ENCODE data around the gene DNAJC25. TPM values are rescaled to one million over a fixed set of nuclear protein-coding genes. Genes with fewer than 3 reads are reported as not detected.
A peak's percentile ranks its signal among the peaks of the same experiment; 100 is the strongest.

The DNAJC25 gene
- total RNA-seq, 1 experiment from 2014 or later = 7.9 TPM

DNA sequence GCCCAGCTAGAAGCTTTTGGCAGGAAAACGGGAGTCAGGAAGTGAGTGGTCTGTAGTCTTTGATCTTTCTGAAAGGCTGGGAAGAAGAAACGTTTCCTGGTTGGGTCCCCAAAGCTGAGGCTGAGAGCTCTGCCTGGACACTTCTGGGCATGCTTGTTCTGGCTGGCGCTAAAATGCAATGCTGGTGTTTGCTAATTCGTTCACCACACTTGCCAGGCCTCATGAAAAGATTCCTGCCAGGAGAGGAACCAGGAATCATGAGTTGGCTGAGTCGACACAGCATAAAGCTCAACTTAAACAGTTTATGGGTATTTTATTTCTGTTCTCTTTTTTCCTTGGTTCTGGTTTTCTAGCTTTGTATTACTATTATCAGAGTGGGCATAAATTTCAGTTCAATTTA is 21.0 kb upstream of the DNAJC25 start:
- no peaks in the 10 kb centered on the region for H3K27me3 ChIP-seq (ENCODE audit: insufficient read depth, low read depth)
- DNase-seq = no peak
- POLR2A ChIA-PET (ENCODE audit: unreplicated experiment) = interaction anchor here (0.5 to 0.7 kb wide), 3 partner anchors 11 to 26 kb away, joined by 5 to 21 read pairs (median 7); partner anchors contain the start of gene DNAJC25
- peaks cover 25% of the 10 kb centered on the region for H3K4me1 ChIP-seq (replicated peaks; ENCODE audit: insufficient read depth)
- TF ChIP-seq, protein P1, sequence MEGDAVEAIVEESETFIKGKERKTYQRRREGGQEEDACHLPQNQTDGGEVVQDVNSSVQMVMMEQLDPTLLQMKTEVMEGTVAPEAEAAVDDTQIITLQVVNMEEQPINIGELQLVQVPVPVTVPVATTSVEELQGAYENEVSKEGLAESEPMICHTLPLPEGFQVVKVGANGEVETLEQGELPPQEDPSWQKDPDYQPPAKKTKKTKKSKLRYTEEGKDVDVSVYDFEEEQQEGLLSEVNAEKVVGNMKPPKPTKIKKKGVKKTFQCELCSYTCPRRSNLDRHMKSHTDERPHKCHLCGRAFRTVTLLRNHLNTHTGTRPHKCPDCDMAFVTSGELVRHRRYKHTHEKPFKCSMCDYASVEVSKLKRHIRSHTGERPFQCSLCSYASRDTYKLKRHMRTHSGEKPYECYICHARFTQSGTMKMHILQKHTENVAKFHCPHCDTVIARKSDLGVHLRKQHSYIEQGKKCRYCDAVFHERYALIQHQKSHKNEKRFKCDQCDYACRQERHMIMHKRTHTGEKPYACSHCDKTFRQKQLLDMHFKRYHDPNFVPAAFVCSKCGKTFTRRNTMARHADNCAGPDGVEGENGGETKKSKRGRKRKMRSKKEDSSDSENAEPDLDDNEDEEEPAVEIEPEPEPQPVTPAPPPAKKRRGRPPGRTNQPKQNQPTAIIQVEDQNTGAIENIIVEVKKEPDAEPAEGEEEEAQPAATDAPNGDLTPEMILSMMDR (conservative IDR thresholded peaks at IDR 0.05) = no peak
- TF ChIP-seq EZH2 (IDR thresholded peaks at IDR 0.05; ENCODE audit: low read depth) = no peak
- peak overlapping the region; percentile 74 for H3K27ac ChIP-seq
- intact Hi-C loops (cut with micrococcal nuclease; ENCODE audit: unreplicated experiment) = no loop called here
- H4K20me1 ChIP-seq (ENCODE audit: insufficient read depth) = no peaks in the 10 kb centered on the region
- peaks cover 9% of the 10 kb centered on the region; the same call in 1 of the 2 replicates for H3F3A ChIP-seq (ENCODE audit: insufficient read depth, low read depth)
- BruUV-seq (replicated peaks) = no TSS peak
- H3K9me2 ChIP-seq (ENCODE audit: insufficient read depth) = no peaks in the 10 kb centered on the region
- no peaks in the 10 kb centered on the region for H3K36me3 ChIP-seq (ENCODE audit: low read depth)
- 0 out of 2 replicates have a peak, but pooled peaks cover 5% of the 10 kb centered on the region for H3K9me3 ChIP-seq (ENCODE audit: insufficient read depth, low read depth)
- CTCF ChIA-PET = interaction anchor here (0.6 to 0.7 kb wide), 3 partner anchors 9 to 948 kb away, joined by 3 to 7 read pairs (median 3); no protein-coding TSS in a partner anchor
- H3K79me2 ChIP-seq (ENCODE audit: low read depth) = no peaks in the 10 kb centered on the region
- 0 out of 2 replicates have a peak overlapping the region, but pooled peaks have one; percentile 45 for H2AFZ ChIP-seq
- H3K4me3 ChIP-seq = no peak overlapping the region
- H3K4me2 ChIP-seq = peak overlapping the region; percentile 45

DNA sequence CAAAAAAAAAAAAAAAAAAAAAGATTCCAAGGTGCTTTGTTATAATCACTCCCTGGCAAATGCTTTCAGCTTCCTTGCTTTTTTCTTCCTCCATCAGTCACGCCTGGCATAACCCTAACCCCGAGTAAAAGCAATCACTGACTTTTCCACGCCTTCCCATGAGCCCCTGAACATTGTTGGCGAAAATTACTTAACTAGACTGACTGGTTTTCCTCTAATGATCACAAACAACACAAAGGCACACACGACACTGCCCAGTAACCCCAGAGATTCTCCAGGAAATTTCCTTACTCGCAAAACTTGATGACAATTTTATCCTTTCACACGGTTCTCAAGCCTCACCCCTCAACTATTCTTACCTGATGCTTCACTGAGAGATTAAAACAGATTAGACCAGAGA is 20.3 kb upstream of the DNAJC25 start:
- TF ChIP-seq, protein P1 (conservative IDR thresholded peaks at IDR 0.05) = no peak
- TF ChIP-seq EZH2 (IDR thresholded peaks at IDR 0.05; ENCODE audit: low read depth) = no peak
- H3K9me3 ChIP-seq (ENCODE audit: insufficient read depth, low read depth) = 0 out of 2 replicates have a peak, but pooled peaks cover 5% of the 10 kb centered on the region
- peaks cover 21% of the 10 kb centered on the region for H3K4me1 ChIP-seq (replicated peaks; ENCODE audit: insufficient read depth)
- peak overlapping the region; percentile 45 for H3K4me2 ChIP-seq
- no peaks in the 10 kb centered on the region for H3K36me3 ChIP-seq (ENCODE audit: low read depth)
- ChIA-PET CTCF (interaction anchor here (0.5 to 0.7 kb wide), 3 partner anchors 12 to 949 kb away, joined by 3 to 11 read pairs (median 7); partner anchors contain the start of gene PTGR1), POLR2A (ENCODE audit: unreplicated experiment) (interaction anchor here (0.6 to 0.7 kb wide), 2 partner anchors 20 to 27 kb away, joined by 7 to 21 read pairs; partner anchors contain the start of gene DNAJC25)
- no peak overlapping the region for H3K4me3 ChIP-seq
- BruUV-seq (replicated peaks) = no TSS peak
- peak overlapping the region; percentile 45 for H2AFZ ChIP-seq
- H4K20me1 ChIP-seq (ENCODE audit: insufficient read depth) = no peaks in the 10 kb centered on the region
- peak in 1 of 2 experiments; percentile 88 for DNase-seq
- H3K79me2 ChIP-seq (ENCODE audit: low read depth) = no peaks in the 10 kb centered on the region
- no peaks in the 10 kb centered on the region for H3K9me2 ChIP-seq (ENCODE audit: insufficient read depth)
- peak overlapping the region; percentile 74 for H3K27ac ChIP-seq
- intact Hi-C loops (cut with micrococcal nuclease; ENCODE audit: unreplicated experiment) = loop anchor here (1.0 kb wide), 1 partner anchor 10 kb away; no protein-coding TSS in a partner anchor
- no peaks in the 10 kb centered on the region for H3K27me3 ChIP-seq (ENCODE audit: insufficient read depth, low read depth)
- peaks cover 9% of the 10 kb centered on the region; the same call in 1 of the 2 replicates for H3F3A ChIP-seq (ENCODE audit: insufficient read depth, low read depth)

DNA sequence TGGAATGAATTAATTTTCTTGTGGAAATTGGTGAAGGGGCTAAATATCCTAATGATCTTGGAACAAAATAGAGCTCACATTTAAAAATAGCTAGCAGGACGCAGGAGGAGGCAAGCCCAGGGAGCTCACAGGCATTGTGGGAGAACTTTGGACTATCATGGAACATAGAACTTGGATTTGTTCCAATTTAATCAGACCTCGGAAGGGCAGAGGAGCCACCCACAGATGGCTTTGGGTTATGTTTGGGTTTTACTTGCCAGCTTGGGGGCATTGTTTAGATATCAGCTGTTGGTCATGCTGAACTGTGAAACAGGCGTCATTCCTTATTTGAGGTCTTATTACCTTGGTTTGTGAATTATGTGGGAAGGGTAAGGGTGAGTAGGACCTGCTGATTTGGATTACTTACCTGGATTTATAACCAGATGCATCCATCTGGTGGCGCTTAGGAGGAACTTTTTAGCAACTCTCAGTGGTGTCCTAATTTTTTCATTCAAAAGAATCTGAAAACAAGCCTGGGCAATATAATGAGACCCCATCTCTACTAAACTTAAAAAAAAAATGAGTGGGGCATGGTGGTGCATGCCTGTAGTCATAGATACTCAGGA is 17.6 kb upstream of the DNAJC25 start:
- intact Hi-C loops (cut with micrococcal nuclease; ENCODE audit: unreplicated experiment) = no loop called here
- H4K20me1 ChIP-seq (ENCODE audit: insufficient read depth) = no peaks in the 10 kb centered on the region
- H3K27ac ChIP-seq = no peak overlapping the region
- TF ChIP-seq, protein P1 (conservative IDR thresholded peaks at IDR 0.05) = no peak
- no peak for TF ChIP-seq EZH2 (IDR thresholded peaks at IDR 0.05; ENCODE audit: low read depth)
- no peak for DNase-seq
- CTCF ChIA-PET = no interaction called here
- H3K9me2 ChIP-seq (ENCODE audit: insufficient read depth) = no peaks in the 10 kb centered on the region
- H2AFZ ChIP-seq = no peak overlapping the region
- peaks cover 21% of the 10 kb centered on the region for H3K4me1 ChIP-seq (replicated peaks; ENCODE audit: insufficient read depth)
- no TSS peak for BruUV-seq (replicated peaks)
- 0 out of 2 replicates have a peak, but pooled peaks cover 5% of the 10 kb centered on the region for H3K9me3 ChIP-seq (ENCODE audit: insufficient read depth, low read depth)
- H3K4me2 ChIP-seq = no peak overlapping the region
- POLR2A ChIA-PET (ENCODE audit: unreplicated experiment) = no interaction called here
- peaks cover 9% of the 10 kb centered on the region; the same call in 1 of the 2 replicates for H3F3A ChIP-seq (ENCODE audit: insufficient read depth, low read depth)
- no peaks in the 10 kb centered on the region for H3K79me2 ChIP-seq (ENCODE audit: low read depth)
- H3K27me3 ChIP-seq (ENCODE audit: insufficient read depth, low read depth) = no peaks in the 10 kb centered on the region
- no peaks in the 10 kb centered on the region for H3K36me3 ChIP-seq (ENCODE audit: low read depth)
- H3K4me3 ChIP-seq = no peak overlapping the region
